T follicular helper cell (primary cell): Measurements from ENCODE around the gene PACRG.
"Not testable (repeated sequence)": the region's sequence is repeated elsewhere in the genome, so short reads cannot be mapped to it uniquely, and the experiment has no call there.

Experiments
- DNase-seq: peaks from one replicate; pipeline ENCODE4 v3.0.0-alpha.2; 2020; ENCODE audit warnings: low read depth
- total RNA-seq, 2 experiments: gene quantifications; one replicate each; lab custom pipeline; 2026; lab: John Stamatoyannopoulos, UW

PACRG gene
- total RNA-seq: 0.24 to 0.30 reads per million in 2 experiments

- DNase-seq: peak; percentile 97
These were observed at the start of gene PACRG, which contains the start of gene PRKN for GRCh38 chr6:162727322-162728182. Gene PACRG, plus strand, starts transcription at chr6:162727974. Gene PRKN, minus strand, starts transcription at chr6:162727766.

GRCh38 chr6:162678896-162679295, 48.9 kb upstream of the PACRG start:
- DNase-seq: not testable (repeated sequence)

- DNase-seq: no peak
These were observed 48.1 kb upstream of the PACRG start for GRCh38 chr6:162679681-162680080.

GRCh38 chr6:162680367-162680766, 47.4 kb upstream of the PACRG start:
- DNase-seq: no peak

GRCh38 chr6:162680871-162681270, 46.9 kb upstream of the PACRG start:
- DNase-seq: no peak

- DNase-seq: no peak
These were observed 46.3 kb upstream of the PACRG start for GRCh38 chr6:162681447-162681846.

- no peak for DNase-seq
These were observed 44.6 kb upstream of the PACRG start for GRCh38 chr6:162683135-162683534.

- no peak for DNase-seq
These were observed 43.7 kb upstream of the PACRG start for GRCh38 chr6:162684052-162684451.

- DNase-seq: no peak
These were observed 42.8 kb upstream of the PACRG start for GRCh38 chr6:162684961-162685360.

GRCh38 chr6:162685586-162685985, 42.2 kb upstream of the PACRG start:
- no peak for DNase-seq

GRCh38 chr6:162688751-162689345, 38.9 kb upstream of the PACRG start:
- no peak for DNase-seq

- DNase-seq: no peak
These were observed 37.6 kb upstream of the PACRG start for GRCh38 chr6:162690158-162690557.

- no peak for DNase-seq
These were observed 29.8 kb upstream of the PACRG start for GRCh38 chr6:162697872-162698403.

- DNase-seq: no peak
These were observed 29.3 kb upstream of the PACRG start for GRCh38 chr6:162698440-162698839.

- DNase-seq: no peak
These were observed 27.8 kb upstream of the PACRG start for GRCh38 chr6:162699961-162700360.

- DNase-seq: no peak
These were observed 26.8 kb upstream of the PACRG start for GRCh38 chr6:162700966-162701365.

GRCh38 chr6:162701551-162701950, 26.2 kb upstream of the PACRG start:
- DNase-seq: no peak

- DNase-seq: no peak
These were observed 25.3 kb upstream of the PACRG start for GRCh38 chr6:162702446-162702845.

GRCh38 chr6:162704001-162704400, 23.8 kb upstream of the PACRG start:
- DNase-seq: no peak

GRCh38 chr6:162705736-162706135, 22.0 kb upstream of the PACRG start:
- no peak for DNase-seq

- no peak for DNase-seq
These were observed 21.5 kb upstream of the PACRG start for GRCh38 chr6:162706232-162706631.

- DNase-seq: no peak
These were observed 18.8 kb upstream of the PACRG start for GRCh38 chr6:162708971-162709370.

- no peak for DNase-seq
These were observed 18.3 kb upstream of the PACRG start for GRCh38 chr6:162709431-162709830.
